NCI-H2227 (cell line): Measurements from ENCODE around the gene CCDC167.
"Not testable (repeated sequence)": the region's sequence is repeated elsewhere in the genome, so short reads cannot be mapped to it uniquely, and the experiment has no call there.

ENCODE experiments used
- DNase-seq: peaks from one replicate; lab custom pipeline; 2025; ENCODE audit not compliant: unreplicated experiment; lab: John Stamatoyannopoulos, UW

Gene CCDC167

GRCh38 chr6:37511910-37512399, 12.3 kb upstream of the CCDC167 start:
- no peak for DNase-seq

- no peak for DNase-seq
Measured at GRCh38 chr6:37511201-37511600, 11.5 kb upstream of the CCDC167 start.

- peak; percentile 60 for DNase-seq
Measured at GRCh38 chr6:37507690-37508421, 8.2 kb upstream of the CCDC167 start.

- DNase-seq: no peak
Measured at GRCh38 chr6:37507077-37507476, 7.4 kb upstream of the CCDC167 start.

- no peak for DNase-seq
Measured at GRCh38 chr6:37506479-37506878, 6.8 kb upstream of the CCDC167 start.

- no peak for DNase-seq
Measured at GRCh38 chr6:37504024-37504423, 4.3 kb upstream of the CCDC167 start.

- no peak for DNase-seq
Measured at GRCh38 chr6:37503309-37503965, 3.7 kb upstream of the CCDC167 start.

GRCh38 chr6:37502703-37503291, 3.1 kb upstream of the CCDC167 start:
- peak; percentile 58 for DNase-seq

- DNase-seq: no peak
Measured at GRCh38 chr6:37501632-37502491, 2.2 kb upstream of the CCDC167 start.

GRCh38 chr6:37500904-37501303, 1.2 kb upstream of the CCDC167 start:
- DNase-seq: not testable (repeated sequence)

- DNase-seq: no peak
Measured at GRCh38 chr6:37500294-37500608, 558 bp upstream of the CCDC167 start.

GRCh38 chr6:37496951-37497885, 2.5 kb downstream of the CCDC167 start:
- DNase-seq: no peak

GRCh38 chr6:37495244-37495934, 4.3 kb downstream of the CCDC167 start:
- DNase-seq: no peak

- no peak for DNase-seq
Measured at GRCh38 chr6:37493661-37493995, 6.1 kb downstream of the CCDC167 start.

GRCh38 chr6:37492991-37493660, 6.6 kb downstream of the CCDC167 start:
- peak; percentile 58 for DNase-seq

GRCh38 chr6:37492236-37492972, 7.3 kb downstream of the CCDC167 start:
- peak; percentile 31 for DNase-seq

- no peak for DNase-seq
Measured at GRCh38 chr6:37491830-37492208, 7.9 kb downstream of the CCDC167 start.

GRCh38 chr6:37491171-37491829, 8.4 kb downstream of the CCDC167 start:
- no peak for DNase-seq
